Measurements from ENCODE around the gene NTRK2.

- TF ChIP-seq CTCF (conservative IDR thresholded peaks at IDR 0.05; ENCODE audit: low read depth, low read length) (no peak), EZH2 (IDR thresholded peaks at IDR 0.05; ENCODE audit: borderline replicate concordance, low read depth, low read length, poor library complexity, severe bottlenecking) (no peak)
These were observed 234.4 kb downstream of the NTRK2 start for GRCh38 chr9:84903963-84904362.

Data from A673 (cell line).